Activated CD8-positive, alpha-beta T cell treated with anti-CD3 and anti-CD28 coated beads for 36 hours (primary cell): Measurements from ENCODE around the gene SPAG16. TPM values are rescaled to one million over a fixed set of nuclear protein-coding genes. Genes with fewer than 3 reads are reported as not detected.

Source experiments
- ATAC-seq: fragments of 200-7000 bp; cut with Tn5 transposase; one replicate; pipeline ENCODE4 v1.10.0; 2021; ENCODE audit warnings: mild to moderate bottlenecking, moderate library complexity
- CTCF ChIA-PET: fragments of 350-600 bp; sonication (Branson Sonifier 250); formaldehyde crosslinking; loops from one replicate; lab custom pipeline; 2021; ENCODE audit warnings: antibody characterized with exemption; lab: Charles Lee
- POLR2A ChIA-PET: fragments of 350-600 bp; sonication (Branson Sonifier 250); formaldehyde crosslinking; loops from one replicate; lab custom pipeline; 2021; ENCODE audit warnings: antibody characterized with exemption; lab: Charles Lee
- DNase-seq: peaks from one replicate; pipeline ENCODE4 v3.0.0-alpha.2; 2020
- H3K27ac Mint-ChIP-seq: one replicate; pipeline ENCODE4 v1.8.0; 2021; ENCODE audit warnings: mild to moderate bottlenecking, mixed read lengths
- H3K27me3 Mint-ChIP-seq: one replicate; pipeline ENCODE4 v1.8.0; 2021; ENCODE audit warnings: mixed read lengths
- H3K36me3 Mint-ChIP-seq: one replicate; pipeline ENCODE4 v1.8.0; 2021; ENCODE audit warnings: low read depth, mixed read lengths
- H3K4me1 Mint-ChIP-seq: one replicate; pipeline ENCODE4 v1.8.0; 2021; ENCODE audit warnings: low read depth, mixed read lengths
- H3K4me3 Mint-ChIP-seq: one replicate; pipeline ENCODE4 v1.8.0; 2021; ENCODE audit warnings: mild to moderate bottlenecking, moderate library complexity, mixed read lengths
- H3K9me3 Mint-ChIP-seq: one replicate; pipeline ENCODE4 v1.8.0; 2021; ENCODE audit warnings: mixed read lengths
- intact Hi-C: fragments of 100-400 bp; cut with micrococcal nuclease; formaldehyde crosslinking; loops from one replicate; pipeline ENCODE4 v1.10.0; 2022
- total RNA-seq, 2 experiments: library from RNA; stranded (reverse); gene quantifications; one replicate each; pipeline ENCODE4 v1.2.3, GENCODE V29; 2021
- TF ChIP-seq, protein P1 (sequence below): fragments of 200-600 bp; IDR thresholded peaks from one replicate; pipeline ENCODE4 v1.8.0; 2022; ENCODE audit warnings: antibody characterized with exemption, mild to moderate bottlenecking

SPAG16 gene
- total RNA-seq, 2 experiments from 2014 or later: 9.4 to 11.7 TPM

DNA sequence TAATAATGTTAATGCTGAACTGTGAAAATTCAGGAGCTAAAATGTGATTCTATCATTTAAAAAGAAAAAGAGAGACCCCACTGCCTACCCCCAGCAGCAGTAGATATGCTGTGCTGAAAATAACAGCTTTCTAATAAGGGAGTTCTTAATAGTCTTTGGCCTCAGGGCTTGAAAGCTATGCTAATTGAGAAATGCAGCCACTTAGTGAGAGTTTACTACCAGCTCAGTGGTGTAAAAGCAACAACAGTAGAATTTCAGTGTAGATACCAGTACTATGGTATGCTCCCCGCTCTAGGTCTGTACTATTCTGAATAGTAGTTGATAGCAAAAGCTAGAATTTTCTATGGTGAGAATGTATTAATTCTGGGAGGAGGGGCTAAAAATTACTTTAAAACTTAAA lies 823.5 kb downstream of the SPAG16 start:
- intact Hi-C loops: no loop called here
- no peak for DNase-seq
- H3K27me3 Mint-ChIP-seq: no peaks in the 10 kb centered on the region
- H3K9me3 Mint-ChIP-seq: peaks cover 2% of the 10 kb centered on the region
- no peaks in the 10 kb centered on the region for H3K36me3 Mint-ChIP-seq
- ATAC-seq: no peak
- POLR2A ChIA-PET: no interaction called here
- H3K4me3 Mint-ChIP-seq: no peak overlapping the region
- TF ChIP-seq, protein P1, sequence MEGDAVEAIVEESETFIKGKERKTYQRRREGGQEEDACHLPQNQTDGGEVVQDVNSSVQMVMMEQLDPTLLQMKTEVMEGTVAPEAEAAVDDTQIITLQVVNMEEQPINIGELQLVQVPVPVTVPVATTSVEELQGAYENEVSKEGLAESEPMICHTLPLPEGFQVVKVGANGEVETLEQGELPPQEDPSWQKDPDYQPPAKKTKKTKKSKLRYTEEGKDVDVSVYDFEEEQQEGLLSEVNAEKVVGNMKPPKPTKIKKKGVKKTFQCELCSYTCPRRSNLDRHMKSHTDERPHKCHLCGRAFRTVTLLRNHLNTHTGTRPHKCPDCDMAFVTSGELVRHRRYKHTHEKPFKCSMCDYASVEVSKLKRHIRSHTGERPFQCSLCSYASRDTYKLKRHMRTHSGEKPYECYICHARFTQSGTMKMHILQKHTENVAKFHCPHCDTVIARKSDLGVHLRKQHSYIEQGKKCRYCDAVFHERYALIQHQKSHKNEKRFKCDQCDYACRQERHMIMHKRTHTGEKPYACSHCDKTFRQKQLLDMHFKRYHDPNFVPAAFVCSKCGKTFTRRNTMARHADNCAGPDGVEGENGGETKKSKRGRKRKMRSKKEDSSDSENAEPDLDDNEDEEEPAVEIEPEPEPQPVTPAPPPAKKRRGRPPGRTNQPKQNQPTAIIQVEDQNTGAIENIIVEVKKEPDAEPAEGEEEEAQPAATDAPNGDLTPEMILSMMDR: no peak
- H3K27ac Mint-ChIP-seq: no peak overlapping the region
- CTCF ChIA-PET: no interaction called here
- H3K4me1 Mint-ChIP-seq: no peaks in the 10 kb centered on the region

DNA sequence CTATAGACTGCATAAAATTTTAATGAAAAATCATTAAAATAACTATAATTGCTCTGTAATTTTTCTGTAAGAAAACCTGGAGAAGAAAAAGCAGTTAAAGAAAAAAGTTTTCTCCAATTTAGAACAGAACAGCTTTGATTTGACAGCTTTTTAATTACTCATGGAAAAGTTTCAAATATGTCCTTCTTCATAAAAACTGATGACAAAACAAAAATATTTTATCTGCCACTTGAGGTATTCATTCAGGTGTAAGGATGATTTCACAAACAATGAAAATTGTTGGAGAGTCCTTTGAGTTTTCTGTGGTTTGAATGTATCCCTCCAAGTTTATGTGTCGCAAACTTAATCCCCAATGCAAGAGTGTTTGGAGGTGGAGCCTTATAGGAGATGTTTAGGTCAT lies 824.3 kb downstream of the SPAG16 start:
- no peaks in the 10 kb centered on the region for H3K4me1 Mint-ChIP-seq
- intact Hi-C loops: no loop called here

DNA sequence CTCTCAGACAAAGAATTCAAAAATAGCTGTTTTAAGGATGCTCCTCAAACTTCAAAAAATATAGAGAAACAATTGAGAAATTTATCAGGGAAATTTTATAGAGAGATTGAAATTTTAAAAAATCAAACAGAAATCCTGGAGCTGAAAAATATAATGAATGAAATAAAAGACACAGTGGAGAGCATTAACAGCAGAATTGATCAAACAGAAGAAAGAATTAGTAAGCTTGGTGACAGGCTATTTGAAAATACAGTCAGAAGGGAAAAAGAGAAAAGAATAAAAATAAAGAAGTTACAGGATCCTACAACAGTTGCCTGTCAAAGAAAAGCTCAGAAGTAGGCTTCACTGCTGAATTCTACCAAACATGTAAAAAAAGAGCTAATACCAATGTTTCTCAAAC lies 832.8 kb downstream of the SPAG16 start:
- ATAC-seq: no peak
- no peaks in the 10 kb centered on the region for H3K36me3 Mint-ChIP-seq
- DNase-seq: no peak
- no peaks in the 10 kb centered on the region for H3K4me1 Mint-ChIP-seq
- intact Hi-C loops: no loop called here
- H3K4me3 Mint-ChIP-seq: no peak overlapping the region
- TF ChIP-seq, protein P1: no peak
- ChIA-PET POLR2A (no interaction called here), CTCF (no interaction called here)
- H3K27ac Mint-ChIP-seq: no peak overlapping the region
- H3K9me3 Mint-ChIP-seq: peaks cover 13% of the 10 kb centered on the region
- no peaks in the 10 kb centered on the region for H3K27me3 Mint-ChIP-seq

More for the DNA sequence above, 824.3 kb downstream of the SPAG16 start:
- Mint-ChIP-seq H3K27ac (no peak overlapping the region), H3K9me3 (peaks cover 2% of the 10 kb centered on the region), H3K36me3 (no peaks in the 10 kb centered on the region), H3K4me3 (no peak overlapping the region), H3K27me3 (no peaks in the 10 kb centered on the region)
- ChIA-PET CTCF (no interaction called here), POLR2A (no interaction called here)
- TF ChIP-seq, protein P1: no peak
- DNase-seq (no peak), ATAC-seq (no peak)

DNA sequence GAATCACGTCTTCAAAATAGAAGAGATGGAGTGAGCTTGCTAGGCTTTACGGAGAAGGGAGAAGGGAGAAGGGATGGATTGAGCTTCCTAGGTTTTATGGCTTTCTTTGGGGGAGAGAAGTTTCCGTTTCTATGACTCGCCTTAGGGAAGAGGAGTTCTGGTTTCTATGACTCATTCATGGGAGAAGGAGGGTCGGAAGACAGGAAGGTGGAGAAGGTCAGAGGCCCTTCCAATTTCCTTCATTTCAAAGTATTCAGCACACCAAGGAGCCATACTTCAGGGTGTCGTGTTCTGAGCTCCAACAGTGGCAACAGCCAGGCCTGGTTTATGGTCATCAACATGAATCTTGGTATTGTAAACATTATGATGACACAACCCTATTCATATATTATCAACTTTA lies 841.9 kb downstream of the SPAG16 start:
- Mint-ChIP-seq H3K4me3 (no peak overlapping the region), H3K4me1 (no peaks in the 10 kb centered on the region), H3K36me3 (no peaks in the 10 kb centered on the region), H3K27ac (no peak overlapping the region), H3K27me3 (no peaks in the 10 kb centered on the region), H3K9me3 (no peaks in the 10 kb centered on the region)
- CTCF ChIA-PET: no interaction called here
- TF ChIP-seq, protein P1: no peak
- intact Hi-C loops: no loop called here
- no peak for ATAC-seq
- DNase-seq: no peak
- POLR2A ChIA-PET: no interaction called here

DNA sequence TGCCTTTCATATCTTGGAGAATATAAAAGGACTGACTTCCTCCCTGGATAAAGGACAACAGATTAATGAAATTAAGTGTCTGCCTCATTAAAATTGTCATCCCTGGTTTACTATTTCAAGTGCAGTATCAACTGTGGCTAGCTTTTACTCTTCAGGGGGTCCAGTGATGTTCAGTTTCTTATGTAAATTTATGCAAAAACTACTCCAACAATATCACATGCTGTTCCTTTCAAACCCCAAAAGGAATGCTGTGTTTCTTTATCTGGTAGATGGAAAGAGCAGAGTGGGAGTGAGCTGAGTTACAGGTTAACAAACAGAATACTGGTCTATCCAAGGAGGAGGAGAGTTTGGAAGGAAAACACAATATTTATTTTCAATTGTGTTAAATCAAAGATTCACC lies 842.9 kb downstream of the SPAG16 start:
- DNase-seq: no peak
- TF ChIP-seq, protein P1: no peak
- ChIA-PET CTCF (no interaction called here), POLR2A (no interaction called here)
- Mint-ChIP-seq H3K27ac (no peak overlapping the region), H3K4me1 (no peaks in the 10 kb centered on the region), H3K36me3 (no peaks in the 10 kb centered on the region), H3K9me3 (no peaks in the 10 kb centered on the region), H3K4me3 (no peak overlapping the region), H3K27me3 (no peaks in the 10 kb centered on the region)
- intact Hi-C loops: no loop called here
- ATAC-seq: no peak
